Stomach (tissue), 9 donors: ENCODE measurements around the gene UFSP2. TPM values are rescaled to one million over a fixed set of nuclear protein-coding genes. Genes with fewer than 3 reads are reported as not detected.

ENCODE experiments used
- DNase-seq, 2 donors: peaks; one replicate each; pipeline versions ENCODE4 v3.0.0 to v3.0.0-alpha.2; 2013 to 2019
- H3K27ac ChIP-seq, 5 donors: fragments of 200-600 bp in 4 of 5; sonication (generic) in 4 of 5; one replicate each; pipeline ENCODE4 v1.5.1; 2013 to 2019; ENCODE audit warnings: mild to moderate bottlenecking in 1 of 5, moderate library complexity in 1 of 5
- H3K27me3 ChIP-seq, 3 donors: fragments of 200-600 bp; sonication (generic); one replicate each; pipeline ENCODE4 v1.5.1; 2017 to 2019; ENCODE audit warnings: mixed run types in 1 of 3
- H3K36me3 ChIP-seq, 4 donors: fragments of 200-600 bp; sonication (generic); 1 replicate in 3 of 4; 2 replicates in 1 of 4; pipeline ENCODE4 v1.5.1; 2016 to 2019
- H3K4me1 ChIP-seq, 4 donors: fragments of 200-600 bp; sonication (generic); one replicate each; pipeline ENCODE4 v1.5.1; 2016 to 2019
- H3K4me3 ChIP-seq, 4 donors: fragments of 200-600 bp; sonication (generic) in 3 of 4; one replicate each; pipeline ENCODE4 v1.5.1; 2016 to 2019; ENCODE audit warnings: mild to moderate bottlenecking in 1 of 4
- H3K9me3 ChIP-seq, 4 donors: fragments of 200-600 bp; sonication (generic); one replicate each; pipeline ENCODE4 v1.5.1; 2016 to 2019
- CTCF ChIP-seq, 7 experiments: fragments of 450-650 bp in 4 of 7; fragments of 200-600 bp in 3 of 7; sonication (generic) in 3 of 7; IDR thresholded peaks; one replicate each; pipeline ENCODE4 v1.5.1; 2016 to 2019; ENCODE audit warnings: antibody characterized with exemption in 7 of 7, control low read depth in 2 of 7, mild to moderate bottlenecking in 1 of 7
- EP300 ChIP-seq: sonication (generic); formaldehyde crosslinking; IDR thresholded peaks from one replicate; pipeline ENCODE4 v1.6.1; 2017; ENCODE audit warnings: antibody characterized with exemption
- POLR2A ChIP-seq, 4 donors: fragments of 450-650 bp; IDR thresholded peaks; one replicate each; pipeline ENCODE4 v1.6.1; 2016; ENCODE audit warnings: antibody characterized with exemption in 4 of 4, control low read depth in 2 of 4, mild to moderate bottlenecking in 1 of 4, moderate library complexity in 1 of 4
- POLR2AphosphoS5 ChIP-seq, 3 donors: sonication (generic); formaldehyde crosslinking; IDR thresholded peaks; one replicate each; pipeline ENCODE4 v1.6.1; 2016; ENCODE audit warnings: antibody characterized with exemption in 3 of 3
- WGBS, 5 donors: extraction: QIAGEN DNeasy Blood & Tissue Kit in 3 of 5; methylation state at CpG; one replicate each; pipeline versions ENCODE4 v1.1.5 to v1.1.7; 2013 to 2018; 5-methylcytosine and 5-hydroxymethylcytosine counted together
- intact Hi-C: fragments of 100-400 bp; cut with DNase I; formaldehyde crosslinking; loops from one replicate; pipeline ENCODE4 v1.15.1; 2023; ENCODE audit warnings: low total_unique reads
- polyA plus RNA-seq, 3 donors: library from polyadenylated mRNA; stranded (reverse); fragments of 200-250 nt; gene quantifications; one replicate each; pipeline ENCODE4 v1.2.3, GENCODE V29; 2013
- total RNA-seq, 5 donors: library from RNA; depleted of rRNA; stranded (reverse); fragments of >200 nt; gene quantifications; one replicate each; pipeline versions ENCODE4 v1.1.0 to v1.2.3, GENCODE V29; 2014 to 2016
- donor health status: healthy with polysubstance abuse.
- donor health status: Bipolar disorder and iron deficiency.
- donor health status: healthy.

Gene UFSP2
- total and polyA plus RNA-seq, 8 donors, result 12.3 to 56.2 (median 20.4) TPM; not detected in 1

- Histone ChIP-seq H3K4me3 (no peak overlapping the region), H3K36me3 (peaks cover 0 to 49% (median 32%) of the 10 kb centered on the region in 4 donors), H3K27ac (no peak overlapping the region), H3K27me3 (no peaks in the 10 kb centered on the region), H3K9me3 (no peaks in the 10 kb centered on the region), H3K4me1 (no peaks in the 10 kb centered on the region)
- DNase-seq, result no peak
- intact Hi-C loops, result no loop called here
- TF ChIP-seq POLR2AphosphoS5 (IDR thresholded peaks at IDR 0.05), result no peak
- no peak for TF ChIP-seq EP300
- TF ChIP-seq CTCF (IDR thresholded peaks at IDR 0.05), result no peak
- no peak for TF ChIP-seq POLR2A (IDR thresholded peaks at IDR 0.05)
- WGBS, 5 donors, result 77 to 86% (median 77%) methylated on average over 4 of the region's 4 CpGs
Observed at GRCh38 chr4:185358514-185358913, 67.2 kb downstream of the UFSP2 start.

- no peaks in the 10 kb centered on the region for H3K27me3 ChIP-seq
- no peak for TF ChIP-seq EP300
- TF ChIP-seq POLR2A (IDR thresholded peaks at IDR 0.05), result no peak
- TF ChIP-seq CTCF (IDR thresholded peaks at IDR 0.05), result no peak
- TF ChIP-seq POLR2AphosphoS5 (IDR thresholded peaks at IDR 0.05), result no peak
- peaks cover 0 to 47% (median 35%) of the 10 kb centered on the region in 4 donors for H3K36me3 ChIP-seq
- H3K4me3 ChIP-seq, result no peak overlapping the region
- no peak overlapping the region for H3K27ac ChIP-seq
- no peaks in the 10 kb centered on the region for H3K9me3 ChIP-seq
- DNase-seq, result no peak
- intact Hi-C loops, result no loop called here
- WGBS, 5 donors, result 81 to 89% (median 85%) methylated on average over 7 of the region's 7 CpGs
- no peaks in the 10 kb centered on the region for H3K4me1 ChIP-seq
Observed at GRCh38 chr4:185357733-185358440, 67.9 kb downstream of the UFSP2 start.

GRCh38 chr4:185357211-185357610 lies 68.6 kb downstream of the UFSP2 start:
- Histone ChIP-seq H3K4me1 (no peaks in the 10 kb centered on the region), H3K9me3 (no peaks in the 10 kb centered on the region), H3K27me3 (no peaks in the 10 kb centered on the region), H3K27ac (no peak overlapping the region), H3K4me3 (no peak overlapping the region), H3K36me3 (peaks cover 0 to 48% (median 40%) of the 10 kb centered on the region in 4 donors)
- no peak for DNase-seq
- intact Hi-C loops, result no loop called here
- WGBS, 5 donors, result 90 to 94% (median 93%) methylated on average over 5 of the region's 5 CpGs
- TF ChIP-seq CTCF (IDR thresholded peaks at IDR 0.05), result no peak
- no peak for TF ChIP-seq POLR2AphosphoS5 (IDR thresholded peaks at IDR 0.05)
- TF ChIP-seq POLR2A (IDR thresholded peaks at IDR 0.05), result no peak
- TF ChIP-seq EP300, result no peak

GRCh38 chr4:185352741-185353140 lies 73.0 kb downstream of the UFSP2 start:
- DNase-seq, result no peak
- TF ChIP-seq POLR2A (IDR thresholded peaks at IDR 0.05) (no peak), POLR2AphosphoS5 (IDR thresholded peaks at IDR 0.05) (no peak), CTCF (IDR thresholded peaks at IDR 0.05) (no peak), EP300 (no peak)
- WGBS, 5 donors, result 91 to 100% (median 96%) methylated on average over 2 of the region's 2 CpGs

More at GRCh38 chr4:185352741-185353140, 73.0 kb downstream of the UFSP2 start:
- no peaks in the 10 kb centered on the region for H3K9me3 ChIP-seq
- no peaks in the 10 kb centered on the region for H3K27me3 ChIP-seq
- H3K27ac ChIP-seq, result no peak overlapping the region
- no peak overlapping the region for H3K4me3 ChIP-seq
- intact Hi-C loops, result no loop called here
- H3K36me3 ChIP-seq, result peaks cover 6 to 65% (median 60%) of the 10 kb centered on the region in 4 donors
- H3K4me1 ChIP-seq, result no peaks in the 10 kb centered on the region
